CD4-positive, alpha-beta T cell (primary cell): ENCODE results near the gene ACACA. TPM values are rescaled to one million over a fixed set of nuclear protein-coding genes. Genes with fewer than 3 reads are reported as not detected.

Source experiments
- ATAC-seq: fragments of 200-7000 bp; cut with Tn5 transposase; one replicate; pipeline ENCODE4 v1.10.0; 2022; ENCODE audit warnings: mild to moderate bottlenecking; ENCODE audit not compliant: poor library complexity
- CTCF ChIA-PET: fragments of 350-600 bp; sonication (Branson Sonifier 250); formaldehyde crosslinking; loops from one replicate; lab custom pipeline; 2021; ENCODE audit warnings: antibody characterized with exemption, inconsistent platforms; lab: Charles Lee
- POLR2A ChIA-PET: fragments of 350-600 bp; sonication (Branson Sonifier 250); formaldehyde crosslinking; loops from one replicate; lab custom pipeline; 2021; ENCODE audit warnings: antibody characterized with exemption, inconsistent platforms; lab: Charles Lee
- DNase-seq, 14 experiments: peaks; one replicate each; pipeline ENCODE4 v3.0.0-alpha.2; 2013 to 2020; ENCODE audit warnings: mixed read lengths in 2 of 14
- H3K27ac ChIP-seq, 2 donors: one replicate each; pipeline versions ENCODE4 v1.5.1 to v1.7.0; 2013; ENCODE audit warnings: low read length in 2 of 2, low read depth in 1 of 2, mild to moderate bottlenecking in 1 of 2
- H3K27me3 ChIP-seq, 2 experiments: 1 replicate in 1 of 2; 2 replicates in 1 of 2; pipeline versions ENCODE4 v1.6.1 to v1.7.0; 2013; ENCODE audit warnings: low read length in 2 of 2, control low read depth in 1 of 2, mild to moderate bottlenecking in 1 of 2, moderate library complexity in 1 of 2; ENCODE audit not compliant: insufficient read depth in 2 of 2, control insufficient read depth in 1 of 2
- H3K36me3 ChIP-seq: one replicate; pipeline ENCODE4 v1.6.1; 2013; ENCODE audit warnings: low read length, control low read depth; ENCODE audit not compliant: insufficient read depth
- H3K4me1 ChIP-seq: one replicate; pipeline ENCODE4 v1.6.1; 2013; ENCODE audit warnings: low read length, control low read depth; ENCODE audit not compliant: insufficient read depth
- H3K4me3 ChIP-seq: one replicate; pipeline ENCODE4 v1.5.1; 2013; ENCODE audit warnings: mild to moderate bottlenecking, low read length, moderate library complexity
- H3K9me3 ChIP-seq, 2 experiments: 1 replicate in 1 of 2; 2 replicates in 1 of 2; pipeline versions ENCODE4 v1.6.1 to v1.7.0; 2013; ENCODE audit warnings: low read length in 2 of 2, mild to moderate bottlenecking in 2 of 2, control low read depth in 1 of 2, moderate library complexity in 1 of 2; ENCODE audit not compliant: control insufficient read depth in 1 of 2, insufficient read depth in 1 of 2
- H3K27ac Mint-ChIP-seq: one replicate; pipeline ENCODE4 v1.8.0; 2020; ENCODE audit warnings: mixed read lengths
- H3K27me3 Mint-ChIP-seq: one replicate; pipeline ENCODE4 v1.8.0; 2021; ENCODE audit warnings: mixed read lengths
- H3K36me3 Mint-ChIP-seq: one replicate; pipeline ENCODE4 v1.8.0; 2021; ENCODE audit warnings: low read depth, mixed read lengths
- H3K4me1 Mint-ChIP-seq: one replicate; pipeline ENCODE4 v1.8.0; 2021; ENCODE audit warnings: low read depth, mixed read lengths
- H3K4me3 Mint-ChIP-seq: one replicate; pipeline ENCODE4 v1.8.0; 2020; ENCODE audit warnings: mild to moderate bottlenecking, mixed read lengths
- H3K9me3 Mint-ChIP-seq: one replicate; pipeline ENCODE4 v1.8.0; 2020; ENCODE audit warnings: mixed read lengths
- intact Hi-C, 2 experiments: fragments of 100-400 bp; cut with DNase I in 1 of 2; cut with micrococcal nuclease in 1 of 2; formaldehyde crosslinking; loops; one replicate each; pipeline versions ENCODE4 v1.15.1 to v1.9.0; 2023 to 2025; cut with DNase I, micrococcal nuclease
- total RNA-seq, 174 experiments: library from RNA in 2 of 174; stranded (reverse) in 2 of 174; gene quantifications; one replicate each; pipeline ENCODE4 v1.2.3 and lab custom pipeline; 2021 to 2026
- TF ChIP-seq, protein P1 (sequence below): fragments of 200-600 bp; IDR thresholded peaks from one replicate; pipeline ENCODE4 v1.8.0; 2022; ENCODE audit warnings: antibody characterized with exemption, mild to moderate bottlenecking

ACACA gene
- total RNA-seq, 2 experiments from 2014 or later, result 26.0 to 28.9 TPM

DNA sequence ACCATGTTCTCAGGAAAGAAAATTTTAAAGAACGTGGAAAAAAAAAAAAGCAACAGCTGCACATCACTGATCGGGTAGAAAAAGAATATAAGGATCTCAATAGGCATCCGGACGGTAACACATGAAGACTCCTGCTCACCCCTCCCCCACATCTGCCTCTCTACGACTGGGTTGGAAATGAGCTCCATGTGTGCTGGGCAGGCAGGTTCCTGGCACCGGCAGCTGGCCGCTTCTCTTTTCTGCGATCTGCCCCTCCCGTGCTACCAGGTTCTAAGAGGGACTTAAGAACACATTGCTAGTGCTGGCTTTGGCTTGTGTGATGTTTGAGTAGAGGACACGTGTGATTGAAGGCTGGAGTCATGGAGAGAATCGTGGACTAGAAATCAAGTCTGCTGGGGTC, 342.4 kb downstream of the ACACA start:
- no peaks in the 10 kb centered on the region for H3K36me3 Mint-ChIP-seq
- no peak overlapping the region for H3K4me3 Mint-ChIP-seq
- Histone ChIP-seq H3K4me1 (no peaks in the 10 kb centered on the region), H3K27ac (no peak overlapping the region), H3K27me3 (no peaks in the 10 kb centered on the region), H3K4me3 (no peak overlapping the region), H3K9me3 (no peaks in the 10 kb centered on the region), H3K36me3 (no peaks in the 10 kb centered on the region)
- intact Hi-C loops, result no loop called here
- ChIA-PET POLR2A (no interaction called here), CTCF (no interaction called here)
- no peaks in the 10 kb centered on the region for H3K9me3 Mint-ChIP-seq
- no peak overlapping the region for H3K27ac Mint-ChIP-seq
- no peaks in the 10 kb centered on the region for H3K27me3 Mint-ChIP-seq
- H3K4me1 Mint-ChIP-seq, result no peaks in the 10 kb centered on the region
- DNase-seq (no peak), ATAC-seq (no peak)
- TF ChIP-seq, protein P1, sequence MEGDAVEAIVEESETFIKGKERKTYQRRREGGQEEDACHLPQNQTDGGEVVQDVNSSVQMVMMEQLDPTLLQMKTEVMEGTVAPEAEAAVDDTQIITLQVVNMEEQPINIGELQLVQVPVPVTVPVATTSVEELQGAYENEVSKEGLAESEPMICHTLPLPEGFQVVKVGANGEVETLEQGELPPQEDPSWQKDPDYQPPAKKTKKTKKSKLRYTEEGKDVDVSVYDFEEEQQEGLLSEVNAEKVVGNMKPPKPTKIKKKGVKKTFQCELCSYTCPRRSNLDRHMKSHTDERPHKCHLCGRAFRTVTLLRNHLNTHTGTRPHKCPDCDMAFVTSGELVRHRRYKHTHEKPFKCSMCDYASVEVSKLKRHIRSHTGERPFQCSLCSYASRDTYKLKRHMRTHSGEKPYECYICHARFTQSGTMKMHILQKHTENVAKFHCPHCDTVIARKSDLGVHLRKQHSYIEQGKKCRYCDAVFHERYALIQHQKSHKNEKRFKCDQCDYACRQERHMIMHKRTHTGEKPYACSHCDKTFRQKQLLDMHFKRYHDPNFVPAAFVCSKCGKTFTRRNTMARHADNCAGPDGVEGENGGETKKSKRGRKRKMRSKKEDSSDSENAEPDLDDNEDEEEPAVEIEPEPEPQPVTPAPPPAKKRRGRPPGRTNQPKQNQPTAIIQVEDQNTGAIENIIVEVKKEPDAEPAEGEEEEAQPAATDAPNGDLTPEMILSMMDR, result no peak

DNA sequence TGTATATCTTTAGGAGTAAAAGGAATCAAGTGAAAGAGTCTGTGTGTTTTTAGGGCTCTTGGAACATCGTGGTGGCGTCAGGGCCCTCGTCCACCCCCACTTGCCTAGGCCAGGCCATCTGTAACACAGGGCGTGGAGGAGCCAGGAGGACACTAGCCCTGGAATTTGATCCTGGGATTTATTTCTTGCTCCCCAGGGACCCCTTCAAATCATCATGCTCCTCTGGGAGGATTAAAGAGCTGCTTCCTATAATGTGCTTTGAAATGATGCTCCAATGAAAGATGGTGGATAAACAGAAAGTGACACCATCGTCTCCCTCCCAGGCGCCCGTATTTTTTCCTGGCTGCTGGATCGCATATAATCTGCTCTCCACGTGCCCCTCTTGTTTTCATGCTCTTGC, 344.6 kb downstream of the ACACA start:
- ChIA-PET CTCF (interaction anchor here (1.0 kb wide), 1 partner anchor 14 kb away, joined by 3 read pairs; no protein-coding TSS in a partner anchor), POLR2A (no interaction called here)
- H3K36me3 Mint-ChIP-seq, result peaks cover 12% of the 10 kb centered on the region
- no peak overlapping the region for H3K4me3 ChIP-seq
- peaks cover 4% of the 10 kb centered on the region for H3K36me3 ChIP-seq
- no peaks in the 10 kb centered on the region for H3K4me1 Mint-ChIP-seq
- no peak for ATAC-seq
- no peaks in the 10 kb centered on the region for H3K27me3 Mint-ChIP-seq
- DNase-seq, result no peak
- H3K9me3 Mint-ChIP-seq, result no peaks in the 10 kb centered on the region
- TF ChIP-seq, protein P1, result no peak
- no peak overlapping the region for H3K27ac Mint-ChIP-seq
- H3K27ac ChIP-seq, result no peak overlapping the region
- H3K27me3 ChIP-seq, result no peaks in the 10 kb centered on the region
- H3K9me3 ChIP-seq, result no peaks in the 10 kb centered on the region
- H3K4me1 ChIP-seq, result no peaks in the 10 kb centered on the region
- intact Hi-C loops, result no loop called here
- H3K4me3 Mint-ChIP-seq, result no peak overlapping the region

DNA sequence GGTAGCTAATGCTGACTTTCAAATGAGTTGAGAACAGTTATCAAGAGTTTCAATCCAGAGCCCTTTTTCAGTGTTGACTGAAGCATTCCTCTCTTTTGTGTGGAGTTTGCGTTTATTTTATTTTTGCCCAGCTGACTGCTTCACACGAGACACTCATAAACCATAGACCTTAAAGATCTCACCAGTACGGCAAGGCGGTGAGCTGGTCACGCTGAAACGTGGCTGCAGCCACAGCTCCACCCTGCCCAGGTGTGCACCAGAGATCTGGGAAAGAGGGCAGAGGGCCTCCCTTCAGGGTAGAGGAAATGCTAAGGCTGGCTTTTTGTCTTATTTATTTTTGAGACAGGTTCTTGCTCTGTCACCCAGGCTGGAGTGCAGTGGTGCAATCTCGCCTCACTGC, 345.7 kb downstream of the ACACA start:
- Histone ChIP-seq H3K27ac (no peak overlapping the region), H3K4me1 (no peaks in the 10 kb centered on the region), H3K36me3 (peaks cover 14% of the 10 kb centered on the region), H3K9me3 (no peaks in the 10 kb centered on the region), H3K4me3 (no peak overlapping the region), H3K27me3 (no peaks in the 10 kb centered on the region)
- ChIA-PET POLR2A (interaction anchor here (1.2 kb wide), 1 partner anchor 36 kb away, joined by 3 read pairs; no protein-coding TSS in a partner anchor), CTCF (interaction anchor here (0.6 to 1.0 kb wide), 2 partner anchors 13 to 93 kb away, joined by 3 read pairs; no protein-coding TSS in a partner anchor)
- Mint-ChIP-seq H3K9me3 (no peaks in the 10 kb centered on the region), H3K4me3 (no peak overlapping the region), H3K27ac (no peak overlapping the region), H3K4me1 (no peaks in the 10 kb centered on the region), H3K36me3 (peaks cover 23% of the 10 kb centered on the region), H3K27me3 (no peaks in the 10 kb centered on the region)
- intact Hi-C loops, result no loop called here
- DNase-seq (no peak), ATAC-seq (no peak)
- TF ChIP-seq, protein P1, result no peak
